ENCODE data around the gene FBXO31.
A peak's percentile ranks its signal among the peaks of the same experiment; 100 is the strongest.

FBXO31 gene

DNA sequence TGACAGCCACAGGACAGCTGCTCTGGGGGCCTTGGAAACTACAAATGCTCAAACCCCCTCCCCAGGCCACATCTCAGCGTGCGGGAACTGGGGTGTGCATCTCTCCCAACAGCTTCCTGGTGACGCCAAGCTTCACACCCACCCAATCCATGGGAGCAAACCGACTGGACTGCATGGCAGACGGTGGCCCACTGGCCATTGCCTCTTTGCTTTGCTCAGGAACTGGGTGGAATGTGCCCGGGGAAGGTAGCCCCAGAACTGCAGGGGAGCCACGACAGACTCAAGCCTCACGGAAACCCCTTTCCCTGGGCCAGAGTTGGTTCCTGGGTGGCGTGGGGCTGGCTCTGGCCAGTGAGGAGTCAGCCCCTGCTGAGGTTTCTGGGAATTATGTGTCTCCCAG, 61.2 kb downstream of the FBXO31 start:
- DNase-seq (ENCODE audit: low read depth, low spot score), result no peak
- no peak for TF ChIP-seq YY1 (IDR thresholded peaks at IDR 0.05; ENCODE audit: insufficient read depth, insufficient read length)
- no peak for TF ChIP-seq SUZ12 (IDR thresholded peaks at IDR 0.05; ENCODE audit: extremely low read depth, insufficient read depth, insufficient read length)
- no peak for TF ChIP-seq ZNF274 (IDR thresholded peaks at IDR 0.05; ENCODE audit: low read depth, low read length)
- H3K4me3 ChIP-seq (ENCODE audit: insufficient read length, low read depth), result no peak overlapping the region
- no peaks in the 10 kb centered on the region for H3K9me3 ChIP-seq (ENCODE audit: insufficient read depth, low read length)
- no peaks in the 10 kb centered on the region for H3K27me3 ChIP-seq (ENCODE audit: insufficient read depth, insufficient read length)
- peaks cover 47% of the 10 kb centered on the region for H3K36me3 ChIP-seq (ENCODE audit: insufficient read depth, insufficient read length, low read length)
- H3K4me1 ChIP-seq (ENCODE audit: insufficient read depth, insufficient read length), result peaks cover 13% of the 10 kb centered on the region
- H3K9ac ChIP-seq (ENCODE audit: insufficient read length, low read depth), result no peak overlapping the region

DNA sequence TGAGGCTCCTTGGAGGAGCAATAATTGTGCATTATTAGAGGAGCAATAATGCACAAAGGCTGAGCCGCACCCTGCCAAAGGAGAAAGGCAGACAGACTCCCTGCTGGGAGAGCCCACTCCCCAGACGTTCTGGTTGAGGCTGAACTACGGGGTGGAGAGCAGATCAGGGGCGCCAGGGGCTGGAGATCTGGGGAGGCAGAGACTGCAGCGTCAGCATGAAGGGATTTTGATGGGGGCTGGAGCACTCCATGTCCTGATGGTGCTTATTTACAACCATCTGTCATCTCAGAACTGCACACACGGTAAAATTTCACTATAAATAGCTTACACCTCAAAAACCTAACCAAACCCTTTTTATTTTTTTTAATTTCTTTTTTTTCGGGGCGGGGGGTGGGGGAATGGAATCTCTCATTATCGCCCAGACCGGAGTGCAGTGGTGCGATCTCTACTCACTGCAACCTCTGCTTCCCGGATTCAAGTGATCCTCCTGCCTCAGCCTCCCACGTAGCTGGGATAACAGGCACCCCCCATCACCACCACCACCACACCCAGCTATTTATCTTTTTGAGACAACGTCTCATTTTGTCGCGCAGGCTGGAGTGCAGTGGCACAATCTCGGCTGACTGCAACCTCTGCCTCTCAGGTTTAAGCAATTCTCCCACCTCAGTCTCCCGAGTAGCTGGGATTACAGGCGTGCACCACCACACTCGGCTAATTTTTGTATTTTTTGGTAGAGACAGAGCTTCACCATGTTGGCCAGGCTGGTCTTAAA, 62.1 kb downstream of the FBXO31 start:
- no peak for DNase-seq (ENCODE audit: low read depth, low spot score)
- Histone ChIP-seq H3K9me3 (ENCODE audit: insufficient read depth, low read length) (no peaks in the 10 kb centered on the region), H3K9ac (ENCODE audit: insufficient read length, low read depth) (no peak overlapping the region), H3K27me3 (ENCODE audit: insufficient read depth, insufficient read length) (no peaks in the 10 kb centered on the region), H3K4me1 (ENCODE audit: insufficient read depth, insufficient read length) (peaks cover 13% of the 10 kb centered on the region), H3K36me3 (ENCODE audit: insufficient read depth, insufficient read length, low read length) (peaks cover 41% of the 10 kb centered on the region), H3K4me3 (ENCODE audit: insufficient read length, low read depth) (no peak overlapping the region)
- no peak for TF ChIP-seq YY1 (IDR thresholded peaks at IDR 0.05; ENCODE audit: insufficient read depth, insufficient read length)
- no peak for TF ChIP-seq SUZ12 (IDR thresholded peaks at IDR 0.05; ENCODE audit: extremely low read depth, insufficient read depth, insufficient read length)
- TF ChIP-seq ZNF274 (IDR thresholded peaks at IDR 0.05; ENCODE audit: low read depth, low read length), result no peak

DNA sequence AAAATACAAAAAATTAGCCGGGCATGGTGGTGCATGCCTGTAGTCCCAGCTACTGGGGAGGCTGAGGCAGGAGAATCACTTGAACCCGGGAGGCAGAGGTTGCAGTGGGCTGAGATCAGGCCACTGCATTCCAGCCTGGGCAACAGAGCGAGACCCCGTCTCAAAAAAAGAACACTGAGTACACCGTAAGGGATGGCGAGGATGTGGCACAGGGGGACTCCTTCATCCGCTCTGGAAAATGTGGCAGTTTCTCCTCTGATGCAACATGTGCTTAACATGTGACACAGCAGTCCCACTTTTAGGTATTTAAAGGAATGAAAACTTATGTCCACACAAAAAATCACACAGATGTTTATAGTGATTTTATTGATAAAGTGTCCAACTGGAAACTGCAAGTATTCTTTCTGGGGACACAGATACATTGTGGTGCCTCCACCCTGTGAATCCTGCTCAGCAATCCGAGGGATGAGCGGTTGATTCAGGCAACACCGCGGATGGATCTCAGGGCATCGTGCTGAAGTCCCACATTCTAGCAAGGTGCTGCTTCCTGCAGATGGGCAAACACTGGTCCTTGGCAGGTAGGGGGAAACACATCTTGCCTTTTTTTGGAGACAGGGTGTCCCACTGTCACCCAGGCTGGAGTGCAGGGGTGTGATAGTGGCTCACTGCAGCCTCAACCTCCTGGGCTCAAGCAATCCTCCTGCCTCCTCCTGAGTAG, 62.9 kb downstream of the FBXO31 start:
- peaks cover 15% of the 10 kb centered on the region for H3K4me1 ChIP-seq (ENCODE audit: insufficient read depth, insufficient read length)
- TF ChIP-seq SUZ12 (IDR thresholded peaks at IDR 0.05; ENCODE audit: extremely low read depth, insufficient read depth, insufficient read length), result no peak
- no peak for TF ChIP-seq YY1 (IDR thresholded peaks at IDR 0.05; ENCODE audit: insufficient read depth, insufficient read length)
- TF ChIP-seq ZNF274 (IDR thresholded peaks at IDR 0.05; ENCODE audit: low read depth, low read length), result no peak
- H3K9me3 ChIP-seq (ENCODE audit: insufficient read depth, low read length), result no peaks in the 10 kb centered on the region
- H3K4me3 ChIP-seq (ENCODE audit: insufficient read length, low read depth), result no peak overlapping the region
- H3K36me3 ChIP-seq (ENCODE audit: insufficient read depth, insufficient read length, low read length), result peaks cover 41% of the 10 kb centered on the region
- H3K27me3 ChIP-seq (ENCODE audit: insufficient read depth, insufficient read length), result no peaks in the 10 kb centered on the region
- DNase-seq (ENCODE audit: low read depth, low spot score), result no peak
- H3K9ac ChIP-seq (ENCODE audit: insufficient read length, low read depth), result no peak overlapping the region

DNA sequence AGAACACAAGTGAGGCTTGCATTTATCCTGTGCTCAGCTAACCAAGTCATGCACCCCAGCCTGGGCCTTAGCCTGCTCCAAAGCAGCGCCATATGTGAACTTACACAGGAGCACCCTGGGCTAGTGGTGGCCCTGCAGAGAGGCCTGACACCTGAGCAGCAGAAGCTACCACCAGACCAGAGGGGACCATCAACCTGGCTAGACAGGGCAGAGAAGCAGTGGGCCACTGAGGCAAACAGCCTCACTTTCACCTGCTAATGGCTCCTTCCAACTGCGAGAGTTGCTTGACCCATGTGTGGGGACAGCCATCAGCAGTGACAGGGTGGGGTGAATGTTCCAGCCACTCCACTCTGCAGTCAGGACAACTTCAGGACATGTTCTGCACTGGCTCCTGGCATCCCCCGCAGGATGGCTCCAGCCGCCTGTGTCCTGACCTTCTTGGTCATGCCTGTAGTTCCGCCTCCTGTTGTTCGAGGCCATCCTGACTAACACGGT, 63.5 kb downstream of the FBXO31 start:
- Histone ChIP-seq H3K9me3 (ENCODE audit: insufficient read depth, low read length) (no peaks in the 10 kb centered on the region), H3K36me3 (ENCODE audit: insufficient read depth, insufficient read length, low read length) (peaks cover 41% of the 10 kb centered on the region), H3K4me3 (ENCODE audit: insufficient read length, low read depth) (no peak overlapping the region), H3K4me1 (ENCODE audit: insufficient read depth, insufficient read length) (peaks cover 18% of the 10 kb centered on the region), H3K27me3 (ENCODE audit: insufficient read depth, insufficient read length) (no peaks in the 10 kb centered on the region), H3K9ac (ENCODE audit: insufficient read length, low read depth) (no peak overlapping the region)
- DNase-seq (ENCODE audit: low read depth, low spot score), result no peak
- TF ChIP-seq YY1 (IDR thresholded peaks at IDR 0.05; ENCODE audit: insufficient read depth, insufficient read length), result no peak

DNA sequence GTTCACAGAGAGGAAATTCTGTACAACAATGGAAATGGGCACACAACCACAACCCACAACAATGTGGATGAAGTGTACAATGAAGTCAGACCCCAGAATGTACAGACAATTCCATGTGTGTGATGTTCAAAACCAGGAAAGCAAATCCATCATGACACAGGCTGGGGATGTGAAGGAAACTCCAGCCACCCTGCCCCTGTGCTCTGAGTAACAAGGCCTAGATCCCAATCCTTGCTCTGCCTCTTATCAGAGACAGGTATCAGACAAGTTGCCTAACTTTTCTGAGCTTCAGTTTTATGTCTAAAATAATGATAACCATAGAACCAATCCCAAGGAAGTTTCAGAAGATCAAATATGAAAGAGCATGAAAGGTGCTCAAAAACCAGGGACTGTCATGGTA, 64.6 kb downstream of the FBXO31 start:
- Histone ChIP-seq H3K9ac (ENCODE audit: insufficient read length, low read depth) (no peak overlapping the region), H3K4me1 (ENCODE audit: insufficient read depth, insufficient read length) (peaks cover 13% of the 10 kb centered on the region), H3K9me3 (ENCODE audit: insufficient read depth, low read length) (no peaks in the 10 kb centered on the region), H3K4me3 (ENCODE audit: insufficient read length, low read depth) (no peak overlapping the region), H3K36me3 (ENCODE audit: insufficient read depth, insufficient read length, low read length) (peaks cover 36% of the 10 kb centered on the region), H3K27me3 (ENCODE audit: insufficient read depth, insufficient read length) (no peaks in the 10 kb centered on the region)
- DNase-seq (ENCODE audit: low read depth, low spot score), result no peak
- TF ChIP-seq YY1 (IDR thresholded peaks at IDR 0.05; ENCODE audit: insufficient read depth, insufficient read length) (no peak), ZNF274 (IDR thresholded peaks at IDR 0.05; ENCODE audit: low read depth, low read length) (no peak), SUZ12 (IDR thresholded peaks at IDR 0.05; ENCODE audit: extremely low read depth, insufficient read depth, insufficient read length) (no peak)

DNA sequence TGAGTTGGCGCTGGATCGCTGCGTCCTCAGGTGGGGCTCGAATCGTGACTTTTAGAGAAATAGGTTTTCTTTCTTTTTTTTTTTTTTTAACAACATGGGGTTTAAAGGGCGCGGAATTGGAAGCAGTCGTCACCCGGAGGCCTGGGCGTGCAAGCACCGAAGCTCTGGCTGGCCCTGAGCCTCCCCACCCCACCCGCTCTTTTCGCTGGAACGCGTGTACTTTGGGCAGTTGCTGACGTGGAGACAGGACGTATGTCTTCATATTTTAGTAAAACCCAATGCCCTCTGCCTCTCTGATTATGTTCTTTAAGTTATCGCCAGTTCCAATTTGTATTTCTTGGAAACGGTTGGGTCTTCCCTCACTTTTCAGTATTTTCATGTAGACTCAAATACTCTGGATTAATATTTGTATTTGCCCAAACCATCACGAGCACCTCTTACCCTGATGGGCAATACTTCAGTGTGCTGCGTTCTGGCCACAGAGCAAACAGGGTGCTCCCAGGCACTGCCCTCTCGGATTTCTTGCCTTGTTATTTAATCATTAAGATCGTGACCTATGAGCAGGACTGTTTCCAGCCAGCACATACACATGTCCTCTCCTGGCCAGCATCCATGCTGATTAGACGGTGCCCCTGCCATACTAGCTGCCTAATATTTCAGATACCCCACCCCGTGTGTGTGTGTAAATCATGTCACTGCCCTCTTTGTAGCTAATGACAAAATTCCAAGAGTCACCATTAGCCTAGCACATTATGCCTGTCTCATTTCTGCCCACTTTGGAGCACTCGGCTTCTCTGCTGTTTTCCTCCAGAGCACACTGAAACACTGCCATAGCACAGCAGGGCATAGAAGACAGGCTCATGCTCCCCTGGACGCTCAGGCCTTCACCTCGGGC, 65.6 kb downstream of the FBXO31 start:
- H3K9ac ChIP-seq (ENCODE audit: insufficient read length, low read depth), result peak overlapping the region; percentile 98
- peaks cover 7% of the 10 kb centered on the region for H3K4me1 ChIP-seq (ENCODE audit: insufficient read depth, insufficient read length)
- no peaks in the 10 kb centered on the region for H3K27me3 ChIP-seq (ENCODE audit: insufficient read depth, insufficient read length)
- DNase-seq (ENCODE audit: low read depth, low spot score), result no peak
- H3K4me3 ChIP-seq (ENCODE audit: insufficient read length, low read depth), result peak overlapping the region; percentile 92
- peaks cover 29% of the 10 kb centered on the region for H3K36me3 ChIP-seq (ENCODE audit: insufficient read depth, insufficient read length, low read length)
- no peaks in the 10 kb centered on the region for H3K9me3 ChIP-seq (ENCODE audit: insufficient read depth, low read length)
- TF ChIP-seq YY1 (IDR thresholded peaks at IDR 0.05; ENCODE audit: insufficient read depth, insufficient read length) (no peak), SUZ12 (IDR thresholded peaks at IDR 0.05; ENCODE audit: extremely low read depth, insufficient read depth, insufficient read length) (no peak), ZNF274 (IDR thresholded peaks at IDR 0.05; ENCODE audit: low read depth, low read length) (no peak)
